AG09309 (cell line): ENCODE data around the gene PARP3.

ENCODE experiments used
- DNase-seq: peaks from one replicate; pipeline ENCODE4 v3.0.0-alpha.2; 2010; ENCODE audit warnings: low read depth
- H3K4me3 ChIP-seq: 2 replicates; pipeline ENCODE4 v1.5.1; 2011; ENCODE audit warnings: mild to moderate bottlenecking, low read depth, low read length, moderate library complexity; ENCODE audit not compliant: control insufficient read depth
- TF ChIP-seq, protein P1 (sequence below): IDR thresholded peaks from 2 replicates; pipeline ENCODE4 v1.5.1; 2011; ENCODE audit warnings: mild to moderate bottlenecking, low read depth, low read length, inconsistent platforms; ENCODE audit not compliant: insufficient read depth, control insufficient read depth; ENCODE audit errors: missing control alignments

Gene PARP3

GRCh38 chr3:51971350-51971749, 29.2 kb downstream of the PARP3 start:
- DNase-seq = no peak
- no peak overlapping the region for H3K4me3 ChIP-seq
- TF ChIP-seq, protein P1, sequence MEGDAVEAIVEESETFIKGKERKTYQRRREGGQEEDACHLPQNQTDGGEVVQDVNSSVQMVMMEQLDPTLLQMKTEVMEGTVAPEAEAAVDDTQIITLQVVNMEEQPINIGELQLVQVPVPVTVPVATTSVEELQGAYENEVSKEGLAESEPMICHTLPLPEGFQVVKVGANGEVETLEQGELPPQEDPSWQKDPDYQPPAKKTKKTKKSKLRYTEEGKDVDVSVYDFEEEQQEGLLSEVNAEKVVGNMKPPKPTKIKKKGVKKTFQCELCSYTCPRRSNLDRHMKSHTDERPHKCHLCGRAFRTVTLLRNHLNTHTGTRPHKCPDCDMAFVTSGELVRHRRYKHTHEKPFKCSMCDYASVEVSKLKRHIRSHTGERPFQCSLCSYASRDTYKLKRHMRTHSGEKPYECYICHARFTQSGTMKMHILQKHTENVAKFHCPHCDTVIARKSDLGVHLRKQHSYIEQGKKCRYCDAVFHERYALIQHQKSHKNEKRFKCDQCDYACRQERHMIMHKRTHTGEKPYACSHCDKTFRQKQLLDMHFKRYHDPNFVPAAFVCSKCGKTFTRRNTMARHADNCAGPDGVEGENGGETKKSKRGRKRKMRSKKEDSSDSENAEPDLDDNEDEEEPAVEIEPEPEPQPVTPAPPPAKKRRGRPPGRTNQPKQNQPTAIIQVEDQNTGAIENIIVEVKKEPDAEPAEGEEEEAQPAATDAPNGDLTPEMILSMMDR = no peak

- no peak for DNase-seq
- H3K4me3 ChIP-seq = peak overlapping the region; percentile 53
- TF ChIP-seq, protein P1 = no peak
Observed at GRCh38 chr3:51974277-51974962, 32.3 kb downstream of the PARP3 start.

DNA sequence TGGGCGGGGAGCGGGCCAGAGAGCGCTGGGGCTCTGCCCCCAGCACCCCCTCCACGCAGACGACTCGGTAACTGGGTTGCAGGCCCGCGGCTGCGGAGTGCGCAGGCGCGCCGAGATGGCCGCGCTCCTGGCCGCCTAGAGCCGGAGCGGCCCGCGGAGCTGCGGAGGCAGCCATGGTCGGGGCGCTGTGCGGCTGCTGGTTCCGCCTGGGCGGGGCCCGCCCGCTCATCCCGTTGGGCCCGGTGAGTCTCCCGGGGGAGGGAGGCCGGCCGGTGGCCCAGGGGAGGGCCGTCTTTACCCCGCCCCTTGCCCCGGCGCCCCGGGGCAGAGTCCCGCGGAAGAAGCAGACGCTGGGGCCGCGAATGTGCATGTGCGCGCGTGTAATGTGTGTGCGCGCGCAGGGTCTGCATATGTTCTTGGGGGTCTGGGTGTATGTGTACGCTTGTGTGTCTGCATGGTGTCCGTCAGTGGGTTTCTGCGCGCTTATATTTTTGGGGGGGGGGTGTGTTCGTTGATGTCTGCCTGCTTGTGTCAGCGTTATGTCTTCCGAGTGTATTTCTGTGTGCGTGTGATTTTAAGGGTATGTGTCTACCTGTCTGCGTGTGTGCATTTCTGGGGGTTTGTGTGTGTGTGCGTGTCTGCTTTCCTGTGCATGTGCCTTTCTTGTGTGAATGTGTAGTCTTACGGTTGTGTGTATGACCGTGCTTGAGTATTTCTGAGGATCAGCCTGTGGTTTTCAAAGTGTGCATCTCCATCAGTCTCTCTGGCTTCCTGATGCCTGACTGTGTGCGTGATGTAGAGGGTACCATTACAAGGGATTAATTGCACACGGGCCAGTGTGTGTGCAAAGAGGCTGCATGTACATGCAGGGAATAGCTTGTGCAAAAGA, 33.0 kb downstream of the PARP3 start, which contains the start of gene ABHD14A:
ABHD14A (plus strand) TSS at position 102 of the 889 bp plus-strand sequence; CDS start at position 174, 72 bp downstream.
- TF ChIP-seq, protein P1 = no peak
- no peak for DNase-seq
- peak within 1 kb of the TSS; percentile 93 for H3K4me3 ChIP-seq

GRCh38 chr3:51975852-51976549, 33.8 kb downstream of the PARP3 start:
- TF ChIP-seq, protein P1 = no peak
- peak overlapping the region; percentile 0; the same call in 1 of the 2 replicates for H3K4me3 ChIP-seq
- peak; percentile 7 for DNase-seq

- TF ChIP-seq, protein P1 = no peak
- DNase-seq = no peak
- no peak overlapping the region for H3K4me3 ChIP-seq
Observed at GRCh38 chr3:51977446-51978142, 35.4 kb downstream of the PARP3 start.

DNA sequence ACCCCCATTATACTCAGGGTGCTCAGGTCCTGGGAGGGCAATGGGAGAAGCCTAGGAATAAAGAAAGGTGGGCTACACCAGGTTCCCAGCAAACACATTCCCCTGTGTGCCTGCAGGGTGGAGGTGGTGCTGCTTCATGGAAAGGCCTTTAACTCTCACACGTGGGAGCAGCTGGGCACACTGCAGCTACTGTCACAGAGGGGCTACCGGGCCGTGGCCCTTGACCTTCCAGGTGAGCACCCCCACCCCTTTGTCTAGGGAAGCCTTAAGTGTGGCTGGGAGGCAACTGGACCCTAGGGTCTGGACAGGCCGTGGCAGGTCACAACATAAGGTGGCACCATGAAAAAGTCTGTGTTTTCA, 36.0 kb downstream of the PARP3 start:
- TF ChIP-seq, protein P1 = no peak
- no peak overlapping the region for H3K4me3 ChIP-seq
- no peak for DNase-seq
